GM12873 (cell line): ENCODE measurements around the gene HBB.

Experiments
- CTCF ChIP-seq: IDR thresholded peaks from 2 replicates; pipeline ENCODE4 v1.5.1; 2012; ENCODE audit warnings: low read depth, mild to moderate bottlenecking, moderate library complexity, low read length, control low read depth; ENCODE audit not compliant: insufficient read depth; ENCODE audit errors: missing control alignments

Gene HBB

GRCh38 chr11:5210376-5210885 lies 16.4 kb downstream of the HBB start:
- TF ChIP-seq CTCF = no peak

GRCh38 chr11:5204787-5205186 lies 22.1 kb downstream of the HBB start:
- peak; percentile 51 for TF ChIP-seq CTCF

- TF ChIP-seq CTCF = no peak
Observed at GRCh38 chr11:5203366-5203765, 23.5 kb downstream of the HBB start.

- TF ChIP-seq CTCF = no peak
Observed at GRCh38 chr11:5200582-5200981, 26.3 kb downstream of the HBB start, which contains the start of gene OR51V1. OR51V1 (minus strand) TSS chr11:5200682; CDS start chr11:5200682, 0 bp downstream.

GRCh38 chr11:5198285-5198684 lies 28.6 kb downstream of the HBB start:
- no peak for TF ChIP-seq CTCF

GRCh38 chr11:5197536-5197935 lies 29.3 kb downstream of the HBB start:
- TF ChIP-seq CTCF = no peak

- TF ChIP-seq CTCF = no peak
Observed at GRCh38 chr11:5196731-5197130, 30.1 kb downstream of the HBB start.
